Measurements from ENCODE around the gene PLEKHS1. TPM values are rescaled to one million over a fixed set of nuclear protein-coding genes. Genes with fewer than 3 reads are reported as not detected.

PLEKHS1 gene
- total RNA-seq, 2 experiments from 2014 or later: 0.08 TPM; not detected in 1

DNA sequence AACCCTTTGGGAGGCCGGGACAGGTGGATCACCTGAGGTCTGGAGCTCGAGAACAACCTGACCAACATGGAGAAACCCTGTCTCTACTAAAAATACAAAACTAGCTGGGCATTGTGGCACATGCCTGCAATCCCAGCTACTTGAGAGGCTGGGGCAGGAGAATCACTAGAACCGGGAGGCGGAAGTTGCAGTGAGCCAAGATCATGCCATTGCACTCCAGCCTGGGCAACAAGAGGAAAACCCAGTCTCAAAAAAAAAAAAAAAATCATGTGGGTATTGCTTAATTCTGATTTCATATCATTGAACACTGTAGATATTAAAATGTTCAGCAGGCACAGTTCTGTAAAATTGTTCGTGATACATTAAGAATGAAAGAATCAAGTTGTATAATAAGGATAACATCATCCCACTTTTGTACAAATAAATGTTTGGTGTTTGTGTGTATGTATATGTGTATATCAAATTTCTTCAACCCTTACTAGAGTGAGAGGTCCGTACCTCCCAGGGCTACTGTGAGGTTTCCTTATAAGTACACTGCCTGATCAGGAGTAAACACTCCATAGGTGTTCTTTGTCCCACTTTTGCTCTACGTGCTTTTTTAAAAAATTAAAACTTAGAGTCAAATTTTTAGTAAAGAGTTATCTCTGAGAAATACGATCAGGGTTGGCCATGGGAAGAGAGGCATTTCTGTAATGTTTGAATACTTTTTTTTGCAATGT is 31.7 kb downstream of the PLEKHS1 start:
- intact Hi-C loops (cut with DNase I, micrococcal nuclease): no loop called here
- H3K4me3 ChIP-seq (ENCODE audit: low read length): no peak overlapping the region
- ChIA-PET CTCF (no interaction called here), POLR2A (no interaction called here)
- H3K27ac ChIP-seq (ENCODE audit: low read depth in 1 of 2, low read length in 2 of 2): no peak overlapping the region
- ATAC-seq (ENCODE audit: poor library complexity) (no peak), DNase-seq (no peak)
- TF ChIP-seq, protein P1, sequence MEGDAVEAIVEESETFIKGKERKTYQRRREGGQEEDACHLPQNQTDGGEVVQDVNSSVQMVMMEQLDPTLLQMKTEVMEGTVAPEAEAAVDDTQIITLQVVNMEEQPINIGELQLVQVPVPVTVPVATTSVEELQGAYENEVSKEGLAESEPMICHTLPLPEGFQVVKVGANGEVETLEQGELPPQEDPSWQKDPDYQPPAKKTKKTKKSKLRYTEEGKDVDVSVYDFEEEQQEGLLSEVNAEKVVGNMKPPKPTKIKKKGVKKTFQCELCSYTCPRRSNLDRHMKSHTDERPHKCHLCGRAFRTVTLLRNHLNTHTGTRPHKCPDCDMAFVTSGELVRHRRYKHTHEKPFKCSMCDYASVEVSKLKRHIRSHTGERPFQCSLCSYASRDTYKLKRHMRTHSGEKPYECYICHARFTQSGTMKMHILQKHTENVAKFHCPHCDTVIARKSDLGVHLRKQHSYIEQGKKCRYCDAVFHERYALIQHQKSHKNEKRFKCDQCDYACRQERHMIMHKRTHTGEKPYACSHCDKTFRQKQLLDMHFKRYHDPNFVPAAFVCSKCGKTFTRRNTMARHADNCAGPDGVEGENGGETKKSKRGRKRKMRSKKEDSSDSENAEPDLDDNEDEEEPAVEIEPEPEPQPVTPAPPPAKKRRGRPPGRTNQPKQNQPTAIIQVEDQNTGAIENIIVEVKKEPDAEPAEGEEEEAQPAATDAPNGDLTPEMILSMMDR (IDR thresholded peaks at IDR 0.05): no peak
- no peaks in the 10 kb centered on the region for H3K27me3 ChIP-seq (ENCODE audit: control insufficient read depth in 1 of 2, insufficient read depth in 2 of 2, low read length in 2 of 2)
- no peaks in the 10 kb centered on the region for H3K36me3 ChIP-seq (ENCODE audit: insufficient read depth, low read length)
- no peaks in the 10 kb centered on the region for H3K4me1 ChIP-seq (ENCODE audit: insufficient read depth, low read length)
- Mint-ChIP-seq H3K36me3 (ENCODE audit: low read depth) (no peaks in the 10 kb centered on the region), H3K4me3 (no peak overlapping the region), H3K9me3 (no peaks in the 10 kb centered on the region), H3K27ac (no peak overlapping the region), H3K4me1 (ENCODE audit: low read depth) (no peaks in the 10 kb centered on the region), H3K27me3 (peaks cover 28% of the 10 kb centered on the region)
- H3K9me3 ChIP-seq (ENCODE audit: control insufficient read depth in 1 of 2, insufficient read depth in 1 of 2, low read length in 2 of 2): no peaks in the 10 kb centered on the region

DNA sequence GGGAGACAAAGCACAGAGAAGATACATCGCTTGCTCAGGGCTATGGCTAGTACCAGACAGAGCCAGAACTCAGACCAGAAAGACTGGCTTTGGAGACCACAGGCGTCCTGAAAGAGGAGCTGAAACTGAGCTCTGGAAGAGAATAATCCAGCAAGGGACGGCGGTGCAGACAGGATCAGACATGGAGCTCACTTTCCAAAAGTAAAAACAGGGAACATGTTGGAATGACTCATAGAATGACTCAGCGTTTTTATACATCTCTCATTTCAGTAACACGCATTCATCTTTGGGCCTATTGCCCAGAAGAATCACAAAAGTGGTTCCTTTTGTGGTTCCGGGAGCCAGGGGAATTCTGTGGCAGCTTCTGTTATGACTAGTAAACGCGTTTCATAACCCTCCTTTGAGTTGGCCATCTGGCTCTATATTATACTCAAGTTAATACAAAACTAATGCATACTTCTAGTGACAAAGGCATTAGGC is 37.2 kb downstream of the PLEKHS1 start:
- ChIA-PET CTCF (no interaction called here), POLR2A (no interaction called here)

DNA sequence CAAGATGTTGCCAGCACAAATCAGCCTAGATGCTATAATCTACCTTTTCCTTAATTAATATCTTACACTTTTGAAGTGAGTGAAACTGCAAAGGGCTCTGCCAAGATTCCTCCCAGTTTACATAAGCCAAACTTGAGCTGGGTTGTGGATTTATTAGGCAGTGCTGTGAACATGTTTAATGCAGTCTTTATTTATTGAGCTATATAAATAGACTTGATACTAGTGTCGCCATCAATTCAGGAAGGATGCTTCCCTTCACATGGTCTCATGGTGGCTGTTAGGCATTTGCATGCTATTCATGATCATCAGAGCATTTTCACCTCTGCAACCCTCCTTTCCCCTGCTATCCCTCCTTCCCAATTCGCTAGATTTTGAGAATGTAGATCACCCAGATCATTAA is 40.2 kb downstream of the PLEKHS1 start:
- peaks cover 54% of the 10 kb centered on the region for H3K27me3 Mint-ChIP-seq
- Histone ChIP-seq H3K9me3 (ENCODE audit: control insufficient read depth in 1 of 2, insufficient read depth in 1 of 2, low read length in 2 of 2) (no peaks in the 10 kb centered on the region), H3K4me3 (ENCODE audit: low read length) (no peak overlapping the region), H3K27ac (ENCODE audit: low read depth in 1 of 2, low read length in 2 of 2) (no peak overlapping the region), H3K27me3 (ENCODE audit: control insufficient read depth in 1 of 2, insufficient read depth in 2 of 2, low read length in 2 of 2) (peaks cover 7 to 8% of the 10 kb centered on the region in 2 experiments), H3K4me1 (ENCODE audit: insufficient read depth, low read length) (no peaks in the 10 kb centered on the region), H3K36me3 (ENCODE audit: insufficient read depth, low read length) (no peaks in the 10 kb centered on the region)
- ChIA-PET POLR2A (no interaction called here), CTCF (interaction anchor here (0.9 kb wide), 1 partner anchor 323 kb away, joined by 3 read pairs; no protein-coding TSS in a partner anchor)
- no peak overlapping the region for H3K27ac Mint-ChIP-seq
- H3K36me3 Mint-ChIP-seq (ENCODE audit: low read depth): no peaks in the 10 kb centered on the region
- ATAC-seq (ENCODE audit: poor library complexity) (no peak), DNase-seq (no peak)
- intact Hi-C loops (cut with DNase I, micrococcal nuclease): loop anchor here in 1 of 2 experiments (10.0 kb wide), 1 partner anchor 203 kb away; no protein-coding TSS in a partner anchor
- no peaks in the 10 kb centered on the region for H3K9me3 Mint-ChIP-seq
- TF ChIP-seq, protein P1 (IDR thresholded peaks at IDR 0.05): no peak
- H3K4me3 Mint-ChIP-seq: no peak overlapping the region
- H3K4me1 Mint-ChIP-seq (ENCODE audit: low read depth): no peaks in the 10 kb centered on the region

More for the DNA sequence above, 37.2 kb downstream of the PLEKHS1 start:
- H3K27ac ChIP-seq (ENCODE audit: low read depth in 1 of 2, low read length in 2 of 2): no peak overlapping the region
- H3K4me1 ChIP-seq (ENCODE audit: insufficient read depth, low read length): no peaks in the 10 kb centered on the region
- H3K36me3 Mint-ChIP-seq (ENCODE audit: low read depth): no peaks in the 10 kb centered on the region
- H3K4me1 Mint-ChIP-seq (ENCODE audit: low read depth): no peaks in the 10 kb centered on the region
- no peaks in the 10 kb centered on the region for H3K27me3 ChIP-seq (ENCODE audit: control insufficient read depth in 1 of 2, insufficient read depth in 2 of 2, low read length in 2 of 2)
- DNase-seq (peak in 2 of 14 experiments; percentile 15 to 31), ATAC-seq (ENCODE audit: poor library complexity) (no peak)
- TF ChIP-seq, protein P1 (IDR thresholded peaks at IDR 0.05): no peak
- H3K4me3 Mint-ChIP-seq: no peak overlapping the region
- H3K36me3 ChIP-seq (ENCODE audit: insufficient read depth, low read length): no peaks in the 10 kb centered on the region
- intact Hi-C loops (cut with DNase I, micrococcal nuclease): no loop called here
- no peak overlapping the region for H3K4me3 ChIP-seq (ENCODE audit: low read length)
- H3K9me3 ChIP-seq (ENCODE audit: control insufficient read depth in 1 of 2, insufficient read depth in 1 of 2, low read length in 2 of 2): no peaks in the 10 kb centered on the region
- no peak overlapping the region for H3K27ac Mint-ChIP-seq
- H3K27me3 Mint-ChIP-seq: peaks cover 33% of the 10 kb centered on the region
- no peaks in the 10 kb centered on the region for H3K9me3 Mint-ChIP-seq
